GM23338 (cell line): ENCODE results near the gene ENOX1. TPM values are rescaled to one million over a fixed set of nuclear protein-coding genes. Genes with fewer than 3 reads are reported as not detected.

Experiments used
- ATAC-seq: fragments of 200-7000 bp; cut with Tn5 transposase; 3 replicates; pipeline ENCODE4 v1.9.1; 2020
- DNase-seq: peaks from one replicate; pipeline ENCODE4 v3.0.0-alpha.2; 2015; ENCODE audit warnings: low spot score
- H2AFZ ChIP-seq: fragments of 200-600 bp; sonication (generic); 2 replicates; pipeline ENCODE4 v1.8.0; 2016; ENCODE audit warnings: antibody characterized with exemption, mild to moderate bottlenecking, moderate library complexity
- H3F3A ChIP-seq: fragments of 200-600 bp; sonication (generic); replicated peaks from 2 replicates; pipeline ENCODE4 v1.8.0; 2017; ENCODE audit warnings: antibody characterized with exemption, mixed run types, low read depth
- H3K27ac ChIP-seq: fragments of 200-600 bp; sonication (generic); 2 replicates; pipeline ENCODE4 v1.6.1; 2016; ENCODE audit warnings: low read depth
- H3K27me3 ChIP-seq: fragments of 200-600 bp; sonication (generic); 2 replicates; pipeline ENCODE4 v1.8.0; 2016; ENCODE audit warnings: mild to moderate bottlenecking, mixed run types, moderate library complexity; ENCODE audit not compliant: insufficient read depth
- H3K36me3 ChIP-seq: fragments of 200-600 bp; sonication (generic); 2 replicates; pipeline ENCODE4 v1.8.0; 2016; ENCODE audit warnings: mild to moderate bottlenecking; ENCODE audit not compliant: insufficient read depth
- H3K4me1 ChIP-seq: fragments of 200-600 bp; sonication (generic); 2 replicates; pipeline ENCODE4 v1.8.0; 2016; ENCODE audit warnings: mild to moderate bottlenecking, moderate library complexity; ENCODE audit not compliant: insufficient read depth
- H3K4me2 ChIP-seq: fragments of 200-600 bp; sonication (generic); 2 replicates; pipeline ENCODE4 v1.7.1; 2017; ENCODE audit warnings: mixed run types
- H3K4me3 ChIP-seq: fragments of 200-600 bp; sonication (generic); 2 replicates; pipeline ENCODE4 v1.6.1; 2016; ENCODE audit warnings: mixed run types
- H3K79me2 ChIP-seq: fragments of 200-600 bp; sonication (generic); replicated peaks from 2 replicates; pipeline ENCODE4 v1.8.0; 2017; ENCODE audit warnings: mild to moderate bottlenecking; ENCODE audit not compliant: insufficient read depth
- H3K9me2 ChIP-seq: fragments of 200-600 bp; sonication (generic); 2 replicates; pipeline ENCODE4 v1.8.0; 2017; ENCODE audit not compliant: insufficient read depth
- H4K20me1 ChIP-seq: fragments of 200-600 bp; sonication (generic); replicated peaks from 2 replicates; pipeline ENCODE4 v1.8.0; 2017; ENCODE audit warnings: mild to moderate bottlenecking; ENCODE audit not compliant: insufficient read depth
- H3K27ac Mint-ChIP-seq: 2 replicates; pipeline ENCODE4 v1.8.0; 2020; ENCODE audit warnings: inconsistent platforms, mild to moderate bottlenecking, moderate library complexity, mixed read lengths
- H3K27me3 Mint-ChIP-seq: 3 replicates; pipeline ENCODE4 v1.8.0; 2022; ENCODE audit warnings: low read depth, mild to moderate bottlenecking, moderate library complexity, mixed read lengths, inconsistent platforms; ENCODE audit not compliant: insufficient read depth, poor library complexity
- H3K36me3 Mint-ChIP-seq: 3 replicates; pipeline ENCODE4 v1.8.0; 2021; ENCODE audit warnings: low read depth, mild to moderate bottlenecking, inconsistent platforms, moderate library complexity, mixed read lengths
- H3K4me1 Mint-ChIP-seq: 3 replicates; pipeline ENCODE4 v1.8.0; 2020; ENCODE audit warnings: mild to moderate bottlenecking, inconsistent platforms, mixed read lengths
- H3K4me3 Mint-ChIP-seq: 3 replicates; pipeline ENCODE4 v1.8.0; 2021; ENCODE audit warnings: moderate library complexity, mild to moderate bottlenecking, inconsistent platforms, mixed read lengths
- H3K9me3 Mint-ChIP-seq: 3 replicates; pipeline ENCODE4 v1.8.0; 2020; ENCODE audit warnings: moderate library complexity, mild to moderate bottlenecking, inconsistent platforms, mixed read lengths
- EZH2 ChIP-seq: fragments of 200-600 bp; sonication (generic); IDR thresholded peaks from one replicate; pipeline ENCODE4 v1.8.0; 2017; ENCODE audit warnings: antibody characterized with exemption, mild to moderate bottlenecking, low read depth; ENCODE audit not compliant: unreplicated experiment
- EZH2phosphoT487 ChIP-seq: fragments of 200-600 bp; sonication (generic); IDR thresholded peaks from one replicate; pipeline ENCODE4 v1.8.1; 2018; ENCODE audit warnings: antibody characterized with exemption; ENCODE audit not compliant: unreplicated experiment
- JUNB ChIP-seq: IDR thresholded peaks from one replicate; pipeline ENCODE4 v1.6.1; 2016; ENCODE audit warnings: antibody characterized with exemption; ENCODE audit not compliant: unreplicated experiment
- NANOG ChIP-seq: IDR thresholded peaks from 2 replicates; pipeline ENCODE4 v1.6.1; 2016; ENCODE audit warnings: antibody characterized with exemption, borderline replicate concordance
- POLR2AphosphoS5 ChIP-seq: IDR thresholded peaks from 2 replicates; pipeline ENCODE4 v1.6.1; 2016; ENCODE audit warnings: antibody characterized with exemption, low read depth
- STAT1 ChIP-seq: IDR thresholded peaks from one replicate; pipeline ENCODE4 v1.6.1; 2016; ENCODE audit warnings: antibody characterized with exemption; ENCODE audit not compliant: unreplicated experiment
- ZNF114 ChIP-seq: fragments of 250-450 bp; sonication (Bioruptor Pico); IDR thresholded peaks from 2 replicates; pipeline ENCODE4 v1.5.0; 2020; ENCODE audit warnings: mild to moderate bottlenecking, moderate library complexity
- ZNF331 ChIP-seq: fragments of 250-450 bp; sonication (Bioruptor Pico); IDR thresholded peaks from 2 replicates; pipeline ENCODE4 v1.5.0; 2020; ENCODE audit warnings: low read depth, mild to moderate bottlenecking, moderate library complexity
- polyA plus RNA-seq: library from polyadenylated mRNA; unstranded; fragments of >200 nt; fragmentation: Nextera tagmentation; extraction: Ambion mirVana; gene quantifications from 2 replicates; pipeline ENCODE4 v1.2.1, GENCODE V29; 2016
- total RNA-seq: library from RNA; depleted of rRNA; stranded (reverse); fragments of >200 nt; shearing (Covaris generic); gene quantifications from 2 replicates; pipeline ENCODE4 v1.2.3, GENCODE V29; 2014
- TF ChIP-seq, protein P1 (sequence below): IDR thresholded peaks from 2 replicates; pipeline ENCODE4 v1.6.1; 2016; ENCODE audit warnings: antibody characterized with exemption
- TF ChIP-seq, protein P2 (sequence below): fragments of 250-450 bp; sonication (Bioruptor Pico); IDR thresholded peaks from 2 replicates; pipeline ENCODE4 v1.5.0; 2020; ENCODE audit warnings: mild to moderate bottlenecking, moderate library complexity
- TF ChIP-seq, protein P3 (sequence below): IDR thresholded peaks from one replicate; pipeline ENCODE4 v1.6.1; 2018; ENCODE audit warnings: antibody characterized with exemption; ENCODE audit not compliant: unreplicated experiment

Gene ENOX1
- total and polyA plus RNA-seq, 2 experiments from 2014 or later, result 0.66 to 0.81 TPM

GRCh38 chr13:43669964-43670363, 116.8 kb downstream of the ENOX1 start (continued):
- TF ChIP-seq, protein P1, sequence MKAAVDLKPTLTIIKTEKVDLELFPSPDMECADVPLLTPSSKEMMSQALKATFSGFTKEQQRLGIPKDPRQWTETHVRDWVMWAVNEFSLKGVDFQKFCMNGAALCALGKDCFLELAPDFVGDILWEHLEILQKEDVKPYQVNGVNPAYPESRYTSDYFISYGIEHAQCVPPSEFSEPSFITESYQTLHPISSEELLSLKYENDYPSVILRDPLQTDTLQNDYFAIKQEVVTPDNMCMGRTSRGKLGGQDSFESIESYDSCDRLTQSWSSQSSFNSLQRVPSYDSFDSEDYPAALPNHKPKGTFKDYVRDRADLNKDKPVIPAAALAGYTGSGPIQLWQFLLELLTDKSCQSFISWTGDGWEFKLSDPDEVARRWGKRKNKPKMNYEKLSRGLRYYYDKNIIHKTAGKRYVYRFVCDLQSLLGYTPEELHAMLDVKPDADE, result no peak
- TF ChIP-seq, protein P2, sequence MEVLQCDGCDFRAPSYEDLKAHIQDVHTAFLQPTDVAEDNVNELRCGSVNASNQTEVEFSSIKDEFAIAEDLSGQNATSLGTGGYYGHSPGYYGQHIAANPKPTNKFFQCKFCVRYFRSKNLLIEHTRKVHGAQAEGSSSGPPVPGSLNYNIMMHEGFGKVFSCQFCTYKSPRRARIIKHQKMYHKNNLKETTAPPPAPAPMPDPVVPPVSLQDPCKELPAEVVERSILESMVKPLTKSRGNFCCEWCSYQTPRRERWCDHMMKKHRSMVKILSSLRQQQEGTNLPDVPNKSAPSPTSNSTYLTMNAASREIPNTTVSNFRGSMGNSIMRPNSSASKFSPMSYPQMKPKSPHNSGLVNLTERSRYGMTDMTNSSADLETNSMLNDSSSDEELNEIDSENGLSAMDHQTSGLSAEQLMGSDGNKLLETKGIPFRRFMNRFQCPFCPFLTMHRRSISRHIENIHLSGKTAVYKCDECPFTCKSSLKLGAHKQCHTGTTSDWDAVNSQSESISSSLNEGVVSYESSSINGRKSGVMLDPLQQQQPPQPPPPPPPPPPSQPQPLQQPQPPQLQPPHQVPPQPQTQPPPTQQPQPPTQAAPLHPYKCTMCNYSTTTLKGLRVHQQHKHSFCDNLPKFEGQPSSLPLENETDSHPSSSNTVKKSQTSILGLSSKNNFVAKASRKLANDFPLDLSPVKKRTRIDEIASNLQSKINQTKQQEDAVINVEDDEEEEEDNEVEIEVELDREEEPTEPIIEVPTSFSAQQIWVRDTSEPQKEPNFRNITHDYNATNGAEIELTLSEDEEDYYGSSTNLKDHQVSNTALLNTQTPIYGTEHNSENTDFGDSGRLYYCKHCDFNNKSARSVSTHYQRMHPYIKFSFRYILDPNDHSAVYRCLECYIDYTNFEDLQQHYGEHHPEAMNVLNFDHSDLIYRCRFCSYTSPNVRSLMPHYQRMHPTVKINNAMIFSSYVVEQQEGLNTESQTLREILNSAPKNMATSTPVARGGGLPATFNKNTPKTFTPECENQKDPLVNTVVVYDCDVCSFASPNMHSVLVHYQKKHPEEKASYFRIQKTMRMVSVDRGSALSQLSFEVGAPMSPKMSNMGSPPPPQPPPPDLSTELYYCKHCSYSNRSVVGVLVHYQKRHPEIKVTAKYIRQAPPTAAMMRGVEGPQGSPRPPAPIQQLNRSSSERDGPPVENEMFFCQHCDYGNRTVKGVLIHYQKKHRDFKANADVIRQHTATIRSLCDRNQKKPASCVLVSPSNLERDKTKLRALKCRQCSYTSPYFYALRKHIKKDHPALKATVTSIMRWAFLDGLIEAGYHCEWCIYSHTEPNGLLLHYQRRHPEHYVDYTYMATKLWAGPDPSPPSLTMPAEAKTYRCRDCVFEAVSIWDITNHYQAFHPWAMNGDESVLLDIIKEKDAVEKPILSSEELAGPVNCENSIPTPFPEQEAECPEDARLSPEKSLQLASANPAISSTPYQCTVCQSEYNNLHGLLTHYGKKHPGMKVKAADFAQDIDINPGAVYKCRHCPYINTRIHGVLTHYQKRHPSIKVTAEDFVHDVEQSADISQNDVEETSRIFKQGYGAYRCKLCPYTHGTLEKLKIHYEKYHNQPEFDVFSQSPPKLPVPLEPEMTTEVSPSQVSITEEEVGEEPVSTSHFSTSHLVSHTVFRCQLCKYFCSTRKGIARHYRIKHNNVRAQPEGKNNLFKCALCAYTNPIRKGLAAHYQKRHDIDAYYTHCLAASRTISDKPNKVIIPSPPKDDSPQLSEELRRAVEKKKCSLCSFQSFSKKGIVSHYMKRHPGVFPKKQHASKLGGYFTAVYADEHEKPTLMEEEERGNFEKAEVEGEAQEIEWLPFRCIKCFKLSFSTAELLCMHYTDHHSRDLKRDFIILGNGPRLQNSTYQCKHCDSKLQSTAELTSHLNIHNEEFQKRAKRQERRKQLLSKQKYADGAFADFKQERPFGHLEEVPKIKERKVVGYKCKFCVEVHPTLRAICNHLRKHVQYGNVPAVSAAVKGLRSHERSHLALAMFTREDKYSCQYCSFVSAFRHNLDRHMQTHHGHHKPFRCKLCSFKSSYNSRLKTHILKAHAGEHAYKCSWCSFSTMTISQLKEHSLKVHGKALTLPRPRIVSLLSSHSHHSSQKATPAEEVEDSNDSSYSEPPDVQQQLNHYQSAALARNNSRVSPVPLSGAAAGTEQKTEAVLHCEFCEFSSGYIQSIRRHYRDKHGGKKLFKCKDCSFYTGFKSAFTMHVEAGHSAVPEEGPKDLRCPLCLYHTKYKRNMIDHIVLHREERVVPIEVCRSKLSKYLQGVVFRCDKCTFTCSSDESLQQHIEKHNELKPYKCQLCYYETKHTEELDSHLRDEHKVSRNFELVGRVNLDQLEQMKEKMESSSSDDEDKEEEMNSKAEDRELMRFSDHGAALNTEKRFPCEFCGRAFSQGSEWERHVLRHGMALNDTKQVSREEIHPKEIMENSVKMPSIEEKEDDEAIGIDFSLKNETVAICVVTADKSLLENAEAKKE (CRISPR knock-in tag), result no peak
- TF ChIP-seq EZH2phosphoT487 (no peak), EZH2 (no peak), NANOG (no peak)

- DNase-seq, result peak; percentile 15
- TF ChIP-seq ZNF331 (CRISPR knock-in tag) (no peak), POLR2AphosphoS5 (no peak), ZNF114 (CRISPR knock-in tag) (no peak), EZH2 (no peak), JUNB (no peak), STAT1 (no peak), NANOG (no peak)
- TF ChIP-seq, protein P1, result no peak
- TF ChIP-seq, protein P3, sequence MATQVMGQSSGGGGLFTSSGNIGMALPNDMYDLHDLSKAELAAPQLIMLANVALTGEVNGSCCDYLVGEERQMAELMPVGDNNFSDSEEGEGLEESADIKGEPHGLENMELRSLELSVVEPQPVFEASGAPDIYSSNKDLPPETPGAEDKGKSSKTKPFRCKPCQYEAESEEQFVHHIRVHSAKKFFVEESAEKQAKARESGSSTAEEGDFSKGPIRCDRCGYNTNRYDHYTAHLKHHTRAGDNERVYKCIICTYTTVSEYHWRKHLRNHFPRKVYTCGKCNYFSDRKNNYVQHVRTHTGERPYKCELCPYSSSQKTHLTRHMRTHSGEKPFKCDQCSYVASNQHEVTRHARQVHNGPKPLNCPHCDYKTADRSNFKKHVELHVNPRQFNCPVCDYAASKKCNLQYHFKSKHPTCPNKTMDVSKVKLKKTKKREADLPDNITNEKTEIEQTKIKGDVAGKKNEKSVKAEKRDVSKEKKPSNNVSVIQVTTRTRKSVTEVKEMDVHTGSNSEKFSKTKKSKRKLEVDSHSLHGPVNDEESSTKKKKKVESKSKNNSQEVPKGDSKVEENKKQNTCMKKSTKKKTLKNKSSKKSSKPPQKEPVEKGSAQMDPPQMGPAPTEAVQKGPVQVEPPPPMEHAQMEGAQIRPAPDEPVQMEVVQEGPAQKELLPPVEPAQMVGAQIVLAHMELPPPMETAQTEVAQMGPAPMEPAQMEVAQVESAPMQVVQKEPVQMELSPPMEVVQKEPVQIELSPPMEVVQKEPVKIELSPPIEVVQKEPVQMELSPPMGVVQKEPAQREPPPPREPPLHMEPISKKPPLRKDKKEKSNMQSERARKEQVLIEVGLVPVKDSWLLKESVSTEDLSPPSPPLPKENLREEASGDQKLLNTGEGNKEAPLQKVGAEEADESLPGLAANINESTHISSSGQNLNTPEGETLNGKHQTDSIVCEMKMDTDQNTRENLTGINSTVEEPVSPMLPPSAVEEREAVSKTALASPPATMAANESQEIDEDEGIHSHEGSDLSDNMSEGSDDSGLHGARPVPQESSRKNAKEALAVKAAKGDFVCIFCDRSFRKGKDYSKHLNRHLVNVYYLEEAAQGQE, result no peak
Measured at GRCh38 chr13:43669101-43669500, 117.7 kb downstream of the ENOX1 start.

More at GRCh38 chr13:43669101-43669500, 117.7 kb downstream of the ENOX1 start:
- Mint-ChIP-seq H3K36me3 (no peaks in the 10 kb centered on the region), H3K4me1 (peaks cover 26% of the 10 kb centered on the region), H3K4me3 (no peak overlapping the region), H3K27ac (no peak overlapping the region), H3K9me3 (no peaks in the 10 kb centered on the region), H3K27me3 (peaks cover 2% of the 10 kb centered on the region)
- peak; percentile 65 for ATAC-seq
- peaks cover 33% of the 10 kb centered on the region for H3K4me1 ChIP-seq
- H2AFZ ChIP-seq, result peak overlapping the region; percentile 61; the same call in 1 of the 2 replicates
- no peak overlapping the region for H3K27ac ChIP-seq
- H3F3A ChIP-seq, result no peaks in the 10 kb centered on the region
- no peaks in the 10 kb centered on the region for H3K79me2 ChIP-seq
- H3K27me3 ChIP-seq, result no peaks in the 10 kb centered on the region
- no peak overlapping the region; the same call in 1 of the 2 replicates for H3K4me2 ChIP-seq
- H3K36me3 ChIP-seq, result no peaks in the 10 kb centered on the region
- no peaks in the 10 kb centered on the region for H4K20me1 ChIP-seq
- H3K4me3 ChIP-seq, result no peak overlapping the region
- peaks cover 4% of the 10 kb centered on the region; the same call in 1 of the 2 replicates for H3K9me2 ChIP-seq
